ENCODE measurements around the gene RASD1. TPM values are rescaled to one million over a fixed set of nuclear protein-coding genes. Genes with fewer than 3 reads are reported as not detected.

RASD1 gene
- total RNA-seq, 4 donors from 2014 or later: 1.1 to 8.4 (median 4.3) TPM

- no peak for TF ChIP-seq CTCF (IDR thresholded peaks at IDR 0.05)
- Histone ChIP-seq H3K4me1 (peaks cover 16 to 25% (median 18%) of the 10 kb centered on the region in 3 donors), H3K9me3 (no peaks in the 10 kb centered on the region), H3K27ac (no peak overlapping the region), H3K4me3 (no peak overlapping the region), H3K27me3 (peaks cover 0 to 19% (median 0%) of the 10 kb centered on the region in 4 donors), H3K36me3 (no peaks in the 10 kb centered on the region)
- DNase-seq: no peak
- 56 to 65% methylated on average over 6 to 7 of the region's 17 CpGs for WGBS, 2 donors
- intact Hi-C loops (cut with DNase I): loop anchor here (5.0 to 10.0 kb wide), 2 partner anchors 143 to 145 kb away; no protein-coding TSS in a partner anchor
Observed at GRCh38 chr17:17499402-17500145, 3.4 kb upstream of the RASD1 start.

- WGBS, 2 donors: 85 to 86% methylated on average over 9 to 12 of the region's 16 CpGs
- intact Hi-C loops (cut with DNase I): loop anchor here (5.0 to 10.0 kb wide), 2 partner anchors 144 kb away; no protein-coding TSS in a partner anchor
- Histone ChIP-seq H3K36me3 (no peaks in the 10 kb centered on the region), H3K27me3 (peaks cover 0 to 20% (median 0%) of the 10 kb centered on the region in 4 donors), H3K27ac (no peak overlapping the region), H3K4me3 (no peak overlapping the region), H3K9me3 (no peaks in the 10 kb centered on the region), H3K4me1 (peaks cover 18 to 32% (median 20%) of the 10 kb centered on the region in 3 donors)
- no peak for TF ChIP-seq POLR2A (IDR thresholded peaks at IDR 0.05)
- TF ChIP-seq CTCF (IDR thresholded peaks at IDR 0.05): no peak
- DNase-seq: no peak
Observed at GRCh38 chr17:17498606-17499301, 2.6 kb upstream of the RASD1 start.

GRCh38 chr17:17497845-17498520, 1.8 kb upstream of the RASD1 start:
- Histone ChIP-seq H3K4me1 (peaks cover 18 to 39% (median 20%) of the 10 kb centered on the region in 3 donors), H3K4me3 (no peak overlapping the region), H3K27ac (no peak overlapping the region), H3K9me3 (no peaks in the 10 kb centered on the region), H3K36me3 (peaks cover 0 to under 1% (median 0%) of the 10 kb centered on the region in 3 donors), H3K27me3 (peaks cover 0 to 20% (median 0%) of the 10 kb centered on the region in 4 donors)
- TF ChIP-seq POLR2A (IDR thresholded peaks at IDR 0.05): no peak
- TF ChIP-seq CTCF (IDR thresholded peaks at IDR 0.05): no peak
- DNase-seq: no peak
- 79 to 90% methylated on average over 5 to 8 of the region's 10 CpGs for WGBS, 2 donors
- intact Hi-C loops (cut with DNase I): loop anchor here (5.0 to 10.0 kb wide), 2 partner anchors 143 to 144 kb away; no protein-coding TSS in a partner anchor

GRCh38 chr17:17497065-17497844, 1.1 kb upstream of the RASD1 start:
- intact Hi-C loops (cut with DNase I): loop anchor here (5.0 to 10.0 kb wide), 2 partner anchors 142 to 145 kb away; no protein-coding TSS in a partner anchor
- H3K9me3 ChIP-seq: no peaks in the 10 kb centered on the region
- no peak for TF ChIP-seq POLR2A (IDR thresholded peaks at IDR 0.05)
- TF ChIP-seq CTCF (IDR thresholded peaks at IDR 0.05): peak in 1 of 6 experiments; percentile 31
- H3K27me3 ChIP-seq: peaks cover 0 to 20% (median 0%) of the 10 kb centered on the region in 4 donors
- WGBS, 2 donors: 68 to 83% methylated on average over 4 of the region's 19 CpGs
- DNase-seq: no peak
- H3K36me3 ChIP-seq: peaks cover 0 to 8% (median 0%) of the 10 kb centered on the region in 3 donors
- peak overlapping the region in 3 of 4 donors; percentile 58 to 77 (median 64) for H3K4me3 ChIP-seq
- H3K4me1 ChIP-seq: peaks cover 18 to 43% (median 20%) of the 10 kb centered on the region in 3 donors
- peak overlapping the region in 2 of 4 donors; percentile 87 for H3K27ac ChIP-seq
